ENCODE results near the gene FAM168A.
"Not testable (repeated sequence)": the region's sequence is repeated elsewhere in the genome, so short reads cannot be mapped to it uniquely, and the experiment has no call there.

FAM168A gene

GRCh38 chr11:73592640-73593039 is 5.3 kb downstream of the FAM168A start:
- no peak for DNase-seq

- DNase-seq: no peak
Measured at GRCh38 chr11:73591743-73592142, 6.2 kb downstream of the FAM168A start.

DNA sequence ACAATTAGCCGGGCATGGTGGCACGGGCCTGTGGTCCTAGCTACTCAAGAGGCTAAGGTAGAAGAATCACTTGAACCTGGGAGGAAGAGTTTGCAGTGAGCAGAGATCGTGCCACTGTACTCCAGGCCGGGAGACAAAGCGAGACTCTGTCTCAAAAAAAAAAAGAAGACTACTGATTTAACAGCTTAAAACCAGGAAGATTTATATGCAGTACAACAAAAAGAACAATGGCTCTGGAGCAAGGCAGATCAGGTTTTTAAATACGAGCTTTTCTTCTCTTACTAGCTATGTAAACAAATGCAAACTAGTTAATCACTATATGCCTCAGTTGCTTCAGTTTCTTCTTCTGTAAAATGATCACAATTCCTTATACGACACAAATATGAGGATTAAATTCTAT is 6.9 kb downstream of the FAM168A start:
- no peak for DNase-seq

- no peak for DNase-seq
Measured at GRCh38 chr11:73586791-73587190, 11.1 kb downstream of the FAM168A start.

- no peak for DNase-seq
Measured at GRCh38 chr11:73585834-73586575, 11.9 kb downstream of the FAM168A start.

DNA sequence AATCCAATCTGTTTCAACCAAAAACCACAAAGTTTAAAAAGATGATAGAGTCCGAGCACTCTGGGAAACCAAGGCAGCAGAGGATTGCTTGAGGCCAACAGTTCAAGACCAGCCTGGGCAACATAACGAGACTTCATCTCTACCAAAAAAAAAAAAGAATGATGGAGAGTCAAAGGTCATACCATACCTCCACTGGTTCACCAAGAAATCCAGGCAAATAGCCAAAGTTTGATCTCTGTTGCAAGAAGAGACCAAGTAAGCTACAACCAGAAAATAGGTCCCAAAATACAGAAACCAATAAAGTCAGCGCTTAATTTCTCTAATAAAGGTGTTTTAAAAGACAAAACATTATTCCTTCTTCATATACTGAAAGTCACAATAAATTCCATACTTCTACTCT is 13.1 kb downstream of the FAM168A start:
- DNase-seq: no peak

DNA sequence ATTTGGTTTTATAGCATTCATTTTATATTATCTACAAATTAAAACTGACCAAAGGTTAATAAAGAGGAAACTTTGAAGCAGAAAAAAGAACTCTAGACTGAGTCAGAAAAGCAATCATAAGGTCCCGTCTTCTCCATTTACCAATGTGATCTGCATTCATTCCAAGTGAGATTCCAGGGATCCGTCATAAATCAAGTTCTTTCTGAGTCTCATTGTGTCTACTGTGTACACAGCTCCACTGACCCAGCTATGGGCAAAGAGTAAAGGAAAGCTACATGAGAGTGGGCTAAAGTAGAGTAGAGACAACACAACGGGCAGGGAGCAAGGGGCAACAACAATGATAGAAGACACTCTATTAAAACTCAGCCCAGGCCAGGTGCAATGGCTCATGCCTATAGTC is 15.3 kb downstream of the FAM168A start:
- DNase-seq: no peak

DNA sequence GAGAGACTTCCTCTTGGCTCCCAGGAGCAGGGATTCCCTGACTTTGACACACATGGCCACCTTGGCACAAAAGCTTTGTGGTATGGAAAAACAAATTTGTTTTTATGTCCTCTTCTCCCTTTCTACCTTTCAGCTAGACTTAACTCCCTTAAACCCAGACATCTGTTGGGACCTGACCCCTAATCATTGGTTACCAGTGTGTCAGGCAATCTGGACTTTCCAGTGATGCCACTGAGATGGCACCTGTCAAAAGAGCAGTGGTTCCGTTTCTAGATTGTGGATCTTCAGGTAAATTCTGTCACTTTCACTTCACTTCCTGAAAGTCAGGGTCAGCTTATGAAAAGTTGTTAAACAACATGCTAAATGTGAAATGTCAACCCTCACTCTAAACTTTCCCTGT is 17.2 kb downstream of the FAM168A start:
- DNase-seq: not testable (repeated sequence)

- no peak for DNase-seq
Measured at GRCh38 chr11:73579641-73580434, 18.1 kb downstream of the FAM168A start.

GRCh38 chr11:73578592-73579185 is 19.2 kb downstream of the FAM168A start:
- no peak for DNase-seq

- no peak for DNase-seq
Measured at GRCh38 chr11:73577496-73577917, 20.4 kb downstream of the FAM168A start.

DNA sequence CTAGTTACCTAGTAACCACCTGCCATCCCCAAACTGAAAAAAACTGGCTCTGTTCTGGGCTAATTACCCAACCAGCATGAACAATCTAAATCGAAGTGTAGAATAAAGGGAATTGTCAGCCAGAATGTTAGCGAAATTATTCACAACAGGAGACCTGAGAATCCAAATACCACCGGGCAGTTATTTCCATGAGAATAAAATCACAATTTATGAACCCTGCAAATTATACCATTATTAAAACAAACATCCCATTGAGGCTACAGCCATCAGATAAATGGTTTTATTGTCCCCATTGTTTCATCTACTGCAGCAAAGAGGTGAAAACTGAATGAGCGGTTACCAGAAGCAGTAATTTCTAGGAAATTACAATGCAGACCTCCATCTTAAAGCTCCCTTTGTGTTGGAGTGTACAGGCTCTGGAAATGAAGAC is 21.7 kb downstream of the FAM168A start:
- no peak for DNase-seq

GRCh38 chr11:73571982-73572381 is 25.9 kb downstream of the FAM168A start:
- not testable (repeated sequence) for DNase-seq

DNA sequence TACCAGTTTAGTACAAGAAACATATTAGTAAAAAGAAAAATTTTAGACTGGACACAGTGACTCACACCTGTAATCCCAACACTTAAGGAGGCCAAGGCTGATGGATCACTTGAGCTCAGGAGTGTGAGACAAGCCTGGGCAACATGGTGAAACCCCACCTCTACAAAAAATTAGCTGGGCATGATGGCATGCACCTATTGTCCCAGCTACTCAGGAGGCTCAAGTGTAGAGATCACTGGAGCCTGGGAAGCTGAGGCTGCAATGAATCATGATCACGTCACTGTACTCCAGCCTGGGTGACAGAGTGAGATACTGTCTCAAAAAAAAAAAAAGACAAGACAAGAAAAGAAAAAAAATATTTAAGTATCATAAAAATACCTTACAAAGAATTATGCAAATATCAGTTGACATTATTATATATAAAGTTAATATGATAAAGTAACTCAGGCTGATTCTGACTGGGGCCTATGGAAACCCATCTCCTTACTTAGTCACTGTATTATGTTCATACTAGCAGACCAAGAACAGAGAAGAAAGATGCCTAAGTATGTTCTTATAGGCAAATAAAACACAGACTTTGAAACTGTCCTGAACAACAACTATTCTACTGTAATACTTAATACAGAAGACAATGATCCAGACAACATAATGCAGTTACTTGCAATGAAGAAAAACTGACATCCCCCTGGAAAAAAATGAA is 27.3 kb downstream of the FAM168A start:
- no peak for DNase-seq

DNA sequence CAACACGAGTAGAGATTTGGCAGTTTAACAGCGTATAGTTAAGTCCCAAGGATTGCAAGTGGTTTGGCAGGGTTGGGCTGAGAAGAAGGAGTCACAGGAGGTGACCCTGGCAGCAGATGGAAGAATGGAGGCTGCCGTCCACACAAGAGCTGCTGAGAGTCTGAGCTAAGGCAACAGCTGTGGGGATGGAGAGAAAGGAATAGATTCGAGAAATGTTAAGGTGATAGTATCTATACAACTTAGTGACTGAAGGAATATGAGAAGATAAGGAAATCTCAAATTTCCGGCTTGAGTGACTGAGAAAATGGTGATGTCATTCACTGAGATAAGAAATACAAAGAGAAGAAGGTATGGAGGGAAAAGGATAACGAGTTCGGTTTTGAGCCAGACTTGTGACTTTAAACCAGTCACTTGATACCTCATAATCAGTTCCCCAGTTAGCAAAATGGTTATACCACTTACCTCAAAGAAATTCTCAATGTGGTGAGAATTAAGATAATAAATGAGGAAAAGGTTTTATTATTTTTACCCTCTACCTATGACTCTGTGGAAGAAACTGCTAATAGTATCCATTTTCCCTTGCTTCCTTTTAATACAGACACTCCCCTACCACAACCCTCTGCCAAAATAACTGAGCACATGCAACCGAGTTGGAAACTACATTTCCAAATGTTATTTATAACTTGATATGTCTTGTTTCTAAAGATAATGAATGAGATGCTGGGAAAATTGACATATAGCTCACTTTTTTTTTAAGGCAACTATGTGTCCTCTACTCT is 30.7 kb downstream of the FAM168A start:
- no peak for DNase-seq

DNA sequence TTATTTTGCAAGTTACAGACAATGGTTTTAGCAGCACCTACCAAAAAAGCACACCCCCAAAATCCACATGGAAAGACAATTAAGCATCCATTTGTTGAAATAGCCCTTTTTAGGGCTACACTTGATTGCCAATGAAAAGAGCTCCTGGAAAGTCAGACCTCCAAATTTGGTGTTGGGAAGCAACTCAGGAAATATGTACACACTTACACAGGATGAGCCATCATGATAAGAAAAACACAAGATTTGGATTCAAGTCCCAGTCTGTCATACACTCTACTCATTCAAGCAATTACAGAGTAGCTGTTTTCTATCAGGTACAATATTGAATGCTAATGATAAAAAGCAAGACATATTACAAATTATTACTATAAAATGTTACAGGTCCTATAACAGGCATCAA is 31.5 kb downstream of the FAM168A start:
- no peak for DNase-seq

DNA sequence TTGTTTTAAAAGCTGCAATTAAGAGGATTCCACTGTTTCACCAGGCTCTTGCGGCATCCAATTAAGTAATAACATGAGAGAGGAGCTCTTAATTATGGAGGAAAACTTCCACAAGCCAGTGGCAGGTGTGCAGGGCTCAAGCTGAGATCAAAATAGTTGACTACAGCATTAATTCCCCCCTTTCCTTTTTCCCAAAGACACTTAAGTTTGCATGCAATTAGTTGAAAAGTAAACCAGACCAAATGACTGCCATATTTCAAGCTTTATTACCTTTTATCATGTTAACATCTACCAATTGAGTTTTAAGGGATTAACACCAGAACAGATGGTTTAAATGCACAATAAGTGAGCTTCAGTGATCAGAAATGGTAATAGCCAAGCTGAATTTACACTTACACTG is 32.1 kb downstream of the FAM168A start:
- DNase-seq: no peak

DNA sequence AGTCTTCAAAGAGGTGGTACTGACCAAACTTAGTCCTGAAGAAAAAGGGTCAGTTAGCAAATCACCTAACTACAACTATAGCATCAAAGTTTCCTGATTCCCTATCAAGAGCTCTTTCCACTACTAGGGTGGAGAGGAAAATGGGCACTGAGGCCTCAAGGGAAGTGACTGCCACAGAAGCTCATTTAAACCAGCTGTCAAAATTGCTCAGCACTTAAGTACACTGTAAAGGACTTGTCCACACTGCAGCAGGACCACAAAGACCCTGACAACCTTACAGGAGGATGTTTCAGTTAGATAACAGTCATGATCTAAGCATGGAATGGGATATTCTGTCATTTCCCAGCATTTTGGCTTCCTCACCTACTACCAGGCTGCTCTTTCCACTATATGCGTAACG is 33.0 kb downstream of the FAM168A start:
- no peak for DNase-seq

GRCh38 chr11:73563539-73564200 is 34.2 kb downstream of the FAM168A start:
- no peak for DNase-seq

DNA sequence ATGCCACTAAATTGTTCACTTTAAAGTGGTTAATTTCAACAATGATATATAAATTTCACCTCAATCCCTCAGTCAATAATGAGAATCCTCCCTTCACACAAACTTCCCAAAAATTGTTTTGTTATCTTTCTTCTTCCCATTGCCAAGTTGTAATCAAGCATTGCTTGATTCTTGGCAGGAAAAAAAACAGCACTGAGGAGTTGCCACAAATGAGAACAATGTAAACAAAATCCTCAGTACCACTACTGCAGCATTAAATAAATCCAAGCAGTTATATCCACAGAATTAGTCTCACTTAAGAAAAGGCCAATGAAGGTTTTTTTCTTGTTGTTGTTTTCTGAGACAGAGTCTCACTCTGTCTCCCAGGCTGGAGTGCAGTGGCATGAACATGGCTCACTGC is 38.2 kb downstream of the FAM168A start:
- DNase-seq: no peak

DNA sequence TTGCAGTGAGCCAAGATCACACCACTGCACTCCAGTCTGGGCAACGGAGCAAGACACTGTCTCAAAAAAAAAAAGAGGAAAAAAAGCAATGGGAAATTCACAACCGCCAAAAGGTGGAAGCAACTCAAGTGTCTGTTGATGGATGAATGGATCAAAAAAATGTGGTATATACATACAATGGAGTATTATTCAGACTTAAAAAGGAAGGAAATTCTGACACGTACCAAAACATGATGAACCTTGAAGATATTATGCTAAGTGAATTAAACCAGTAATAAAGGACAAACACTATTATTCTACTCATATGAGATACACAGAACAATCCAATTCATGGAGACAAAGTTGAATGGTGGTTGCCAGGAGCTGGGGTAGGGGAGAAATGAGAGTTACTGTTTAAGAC is 40.9 kb downstream of the FAM168A start:
- DNase-seq: no peak

DNA sequence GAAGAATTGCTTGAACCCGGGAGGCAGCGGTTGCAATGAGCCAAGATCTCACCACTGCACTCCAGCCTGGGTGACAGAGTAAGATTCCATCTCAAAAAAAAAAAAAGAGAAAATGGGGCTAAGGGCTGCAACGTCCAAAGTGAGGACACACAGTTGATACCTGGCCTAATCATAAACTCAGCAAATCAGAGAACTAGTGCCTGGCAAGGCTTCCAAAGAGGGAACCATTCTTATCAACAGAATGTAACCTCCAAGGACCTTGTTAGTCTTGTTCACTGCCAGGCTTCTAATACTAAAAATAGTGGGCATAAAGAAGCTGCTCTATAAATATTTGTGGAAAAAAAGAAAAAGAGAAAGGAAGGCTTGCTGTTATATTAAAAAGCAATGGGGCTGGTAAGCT is 42.3 kb downstream of the FAM168A start:
- no peak for DNase-seq
